ELR (cell line): Measurements from ENCODE around the gene GATD1.
"Not testable (repeated sequence)": the region's sequence is repeated elsewhere in the genome, so short reads cannot be mapped to it uniquely, and the experiment has no call there.

Experiments
- DNase-seq: peaks from one replicate; pipeline ENCODE4 v3.0.0-alpha.2; 2015; ENCODE audit warnings: low read depth

GATD1 gene

GRCh38 chr11:763073-763463 lies 14.2 kb downstream of the GATD1 start:
- no peak for DNase-seq

GRCh38 chr11:762421-763072 lies 14.7 kb downstream of the GATD1 start:
- peak; percentile 94 for DNase-seq

- DNase-seq = no peak
These were observed 15.7 kb downstream of the GATD1 start for GRCh38 chr11:761526-762108.

GRCh38 chr11:760236-760635 lies 17.1 kb downstream of the GATD1 start:
- DNase-seq = no peak

- no peak for DNase-seq
These were observed 27.6 kb downstream of the GATD1 start for GRCh38 chr11:749731-750130.

GRCh38 chr11:748007-748359 lies 29.3 kb downstream of the GATD1 start:
- DNase-seq = peak; percentile 42

GRCh38 chr11:747158-748006 lies 29.9 kb downstream of the GATD1 start, which contains the start of gene TALDO1:
TSS of gene TALDO1 (plus strand) at chr11:747464. CDS start at chr11:747482, 18 bp downstream.
- peak; percentile 90 for DNase-seq

- peak; percentile 45 for DNase-seq
These were observed 30.8 kb downstream of the GATD1 start for GRCh38 chr11:746289-747157.

GRCh38 chr11:745428-745827 lies 31.9 kb downstream of the GATD1 start:
- no peak for DNase-seq

GRCh38 chr11:742571-743201 lies 34.6 kb downstream of the GATD1 start:
- DNase-seq = no peak

- peak; percentile 24 for DNase-seq
These were observed 35.1 kb downstream of the GATD1 start for GRCh38 chr11:742156-742546.

- not testable (repeated sequence) for DNase-seq
These were observed 39.4 kb downstream of the GATD1 start for GRCh38 chr11:737899-738298.

- DNase-seq = no peak
These were observed 39.9 kb downstream of the GATD1 start for GRCh38 chr11:737366-737765.

- DNase-seq = not testable (repeated sequence)
These were observed 42.7 kb downstream of the GATD1 start for GRCh38 chr11:734541-734940.

- DNase-seq = no peak
These were observed 44.2 kb downstream of the GATD1 start for GRCh38 chr11:733072-733471.

GRCh38 chr11:729492-730074 lies 47.7 kb downstream of the GATD1 start:
- DNase-seq = no peak

GRCh38 chr11:728901-729491 lies 48.3 kb downstream of the GATD1 start:
- no peak for DNase-seq

GRCh38 chr11:727859-728748 lies 49.2 kb downstream of the GATD1 start:
- peak; percentile 85 for DNase-seq

- DNase-seq = no peak
These were observed 50.0 kb downstream of the GATD1 start for GRCh38 chr11:727281-727701.
